HG02623 (cell line): Measurements from ENCODE around the gene RALGPS2.

Experiments
- ATAC-seq: cut with Tn5 transposase; IDR thresholded peaks from one replicate; pipeline ENCODE4 v1.9.1; 2021; ENCODE audit warnings: moderate library complexity; ENCODE audit not compliant: unreplicated experiment

The RALGPS2 gene

DNA sequence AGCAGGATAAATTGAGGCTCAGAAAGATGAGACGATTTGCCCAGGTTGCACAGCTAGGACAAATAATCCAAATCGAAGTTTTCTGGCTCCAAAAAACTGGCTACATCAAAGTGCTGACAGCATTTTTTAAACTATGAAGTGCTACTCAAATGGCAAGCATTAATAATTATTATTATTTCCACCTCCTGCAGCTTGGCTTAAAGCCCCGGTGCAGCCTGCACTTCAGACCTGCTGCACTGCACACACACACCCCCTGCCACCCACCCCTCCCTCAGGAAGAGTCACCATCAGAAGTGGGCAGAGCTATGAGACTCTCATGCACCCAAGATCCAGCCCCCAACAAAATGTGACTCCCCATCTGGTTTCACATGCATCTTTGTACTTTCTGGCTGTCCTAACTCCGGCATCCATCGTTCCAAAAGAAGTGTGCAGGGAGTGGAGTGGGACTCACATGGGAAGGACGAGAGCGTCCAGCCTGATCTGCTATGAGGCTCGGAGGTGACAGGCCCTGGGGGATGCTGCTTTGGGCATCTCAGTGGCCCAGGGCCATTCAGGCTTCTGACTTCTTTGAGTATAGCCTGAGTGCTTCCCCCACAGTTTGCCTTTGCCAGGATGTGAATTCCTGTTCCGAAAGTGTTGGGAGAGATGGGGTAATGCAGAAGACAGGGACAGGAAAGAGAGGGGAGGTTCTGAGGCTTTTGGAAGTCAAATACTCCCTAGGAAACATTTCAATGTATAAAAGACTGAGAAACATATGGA lies 235.6 kb downstream of the RALGPS2 start:
- ATAC-seq = no peak

DNA sequence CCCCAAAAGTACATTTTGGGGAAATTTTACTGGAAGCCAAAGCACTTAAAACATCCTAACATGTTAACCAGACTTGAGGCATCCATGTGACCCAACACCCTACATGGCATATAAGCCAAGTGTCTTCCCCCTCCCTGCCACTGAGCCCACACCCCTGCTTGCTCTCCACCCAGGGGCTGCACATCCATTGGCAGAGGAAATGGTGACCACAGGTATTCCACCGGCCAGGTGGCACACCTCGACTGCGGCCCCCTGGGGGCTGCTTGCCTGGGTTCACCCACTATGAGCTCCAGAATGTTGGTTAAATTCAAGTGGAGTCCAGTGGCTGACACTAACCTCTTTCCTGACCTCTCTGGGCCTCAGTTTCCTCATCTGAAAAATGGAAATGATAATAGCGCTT lies 236.3 kb downstream of the RALGPS2 start:
- ATAC-seq = no peak

DNA sequence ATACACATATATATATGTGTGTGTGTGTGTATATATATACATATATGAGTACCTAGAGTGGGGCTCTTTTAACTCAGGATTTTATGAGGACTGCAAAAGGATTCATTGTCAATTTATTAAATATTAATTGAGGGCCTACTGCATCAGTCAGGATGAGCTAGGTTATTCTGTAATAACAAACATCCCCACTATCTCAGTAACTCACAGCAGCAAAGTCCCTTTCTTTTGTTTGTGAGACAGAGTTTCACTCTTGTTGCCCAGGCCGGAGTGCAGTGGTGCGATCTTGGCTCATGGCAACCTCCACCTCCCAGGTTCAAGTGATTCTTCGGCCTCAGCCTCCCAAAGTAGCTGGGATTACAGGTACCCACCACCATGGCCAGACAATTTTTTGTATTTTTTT lies 236.8 kb downstream of the RALGPS2 start:
- no peak for ATAC-seq

DNA sequence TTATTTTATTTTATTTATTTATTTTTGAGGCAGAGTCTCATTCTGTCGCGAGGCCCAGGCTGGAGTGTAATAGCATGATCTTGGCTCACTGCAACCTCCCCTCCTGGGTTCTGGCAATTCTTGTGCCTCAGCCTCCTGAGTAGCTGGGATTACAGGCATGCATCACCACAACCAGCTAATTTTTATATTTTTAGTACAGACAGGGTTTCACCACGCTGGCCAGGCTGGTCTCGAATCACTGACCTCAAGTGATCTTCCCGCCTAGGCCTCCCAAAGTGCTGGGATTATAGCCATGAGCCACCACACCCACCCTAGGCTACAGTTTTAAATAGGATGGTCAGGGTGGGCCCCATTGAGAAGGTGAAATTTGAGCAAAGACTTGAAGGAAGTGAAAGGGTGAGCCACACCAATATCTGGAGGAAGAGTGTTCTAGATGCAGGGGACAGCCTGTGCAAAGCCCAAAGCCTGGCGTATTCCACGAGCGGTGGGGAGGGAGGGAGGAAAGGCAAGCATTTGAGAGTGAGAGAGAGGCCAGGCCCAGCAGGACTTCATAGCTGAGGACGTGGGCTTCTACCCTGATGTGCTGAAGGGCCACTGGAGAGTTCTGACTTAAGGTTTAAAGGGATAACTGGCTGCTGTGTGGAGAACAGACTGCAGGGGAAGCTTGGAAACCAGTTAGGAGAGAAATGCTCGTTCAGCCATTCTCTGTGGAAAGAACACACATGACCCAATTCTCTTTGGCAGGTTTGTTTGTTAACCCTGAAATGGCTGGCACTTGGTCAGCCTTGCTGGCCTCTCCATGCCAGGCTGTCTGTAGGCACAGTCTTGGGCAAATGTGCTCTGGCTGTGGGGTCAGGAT lies 238.0 kb downstream of the RALGPS2 start:
- ATAC-seq = no peak

DNA sequence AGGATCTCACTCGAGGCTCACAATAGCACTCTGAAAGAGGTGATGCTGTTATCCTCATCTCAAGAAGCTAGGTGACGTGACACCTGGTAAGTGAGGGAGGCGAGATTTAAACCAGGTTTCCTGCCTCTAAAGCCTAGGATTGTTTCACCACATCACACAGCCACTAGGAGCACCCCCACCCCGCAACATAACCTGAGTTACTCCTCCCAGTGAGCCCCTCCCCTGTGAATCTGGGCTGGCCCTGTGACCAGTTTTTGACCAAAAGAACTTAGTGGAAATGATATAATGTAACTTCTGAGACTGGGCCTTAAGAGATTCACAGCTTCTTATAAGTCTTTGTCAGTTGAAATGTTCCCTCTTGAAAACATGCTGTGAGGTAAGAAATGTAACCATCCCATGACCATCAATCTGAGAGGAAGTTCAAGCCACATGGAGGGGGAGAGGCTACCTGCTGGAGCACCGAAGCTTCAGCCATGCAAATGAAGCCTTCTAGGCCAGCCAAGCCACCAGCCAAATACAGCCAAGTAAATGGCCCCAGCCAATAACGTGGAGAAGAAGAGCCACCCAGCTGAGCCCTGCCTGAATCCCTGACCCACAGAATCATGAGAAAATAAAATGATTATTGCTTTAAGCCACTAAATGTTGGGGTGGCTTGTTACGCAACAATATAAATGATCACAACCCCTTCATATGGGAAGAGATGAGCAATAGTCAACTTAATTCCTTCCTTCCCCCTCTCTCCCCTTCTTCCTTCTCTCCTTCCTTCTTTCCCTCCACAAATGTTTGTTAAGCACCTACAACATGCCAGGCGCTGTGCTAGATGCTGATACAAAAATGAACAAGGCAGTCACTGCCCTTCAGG lies 239.7 kb downstream of the RALGPS2 start:
- ATAC-seq = no peak

DNA sequence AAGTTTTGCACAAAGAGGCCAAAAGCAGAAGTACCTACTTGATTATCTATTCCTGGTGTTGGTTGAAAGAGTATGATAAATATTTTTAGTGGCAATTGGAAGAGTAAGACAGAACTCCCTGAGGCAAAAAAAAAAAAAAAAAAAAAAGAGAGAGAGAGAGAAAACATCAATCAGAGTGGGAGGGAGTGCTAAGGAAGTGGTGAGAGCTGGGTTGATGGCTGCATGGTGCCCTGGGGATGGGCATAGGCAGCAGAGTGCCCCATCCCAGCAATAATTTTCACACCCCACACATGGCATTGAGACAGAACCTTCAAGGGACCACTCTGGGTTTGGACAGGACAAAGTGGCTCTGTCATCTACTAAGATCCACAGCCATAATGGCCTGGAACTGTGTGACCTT lies 241.3 kb downstream of the RALGPS2 start:
- no peak for ATAC-seq

DNA sequence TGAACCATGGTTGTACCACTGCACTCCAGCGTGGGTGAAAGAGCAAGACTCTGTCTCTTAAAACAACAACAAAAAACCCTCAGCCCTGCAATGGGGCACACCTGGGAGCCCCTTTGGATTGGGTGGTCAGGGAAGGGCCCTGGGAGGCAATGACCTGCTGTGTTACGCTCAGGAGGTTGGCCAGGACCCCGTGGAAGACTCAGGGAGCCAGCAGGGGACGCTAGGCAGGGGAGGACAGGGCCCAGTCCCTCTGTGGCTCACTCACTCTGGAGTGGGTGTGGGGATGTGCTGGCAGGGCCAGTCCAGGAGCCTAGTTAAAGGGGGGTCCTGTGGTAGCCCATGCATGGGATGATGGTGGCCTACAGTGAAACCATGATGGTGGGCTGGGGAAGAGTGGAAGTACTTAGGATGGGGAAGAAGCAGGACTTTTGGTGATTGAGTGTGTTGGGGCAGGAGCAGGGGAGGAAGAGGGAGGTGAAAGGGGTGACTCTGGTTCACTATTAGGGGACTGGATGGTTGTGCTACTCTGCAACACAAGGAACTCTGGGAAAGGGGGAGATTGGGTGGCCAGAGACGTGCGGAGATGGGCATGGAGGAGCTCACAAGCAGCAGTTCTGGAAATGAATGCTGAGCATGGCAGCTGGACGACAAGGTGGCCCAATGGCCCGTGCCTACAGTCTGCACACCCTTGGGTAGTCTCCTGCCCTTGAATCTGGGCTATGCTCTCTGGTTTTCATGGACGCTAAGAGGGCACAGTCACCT lies 244.4 kb downstream of the RALGPS2 start:
- ATAC-seq = no peak

DNA sequence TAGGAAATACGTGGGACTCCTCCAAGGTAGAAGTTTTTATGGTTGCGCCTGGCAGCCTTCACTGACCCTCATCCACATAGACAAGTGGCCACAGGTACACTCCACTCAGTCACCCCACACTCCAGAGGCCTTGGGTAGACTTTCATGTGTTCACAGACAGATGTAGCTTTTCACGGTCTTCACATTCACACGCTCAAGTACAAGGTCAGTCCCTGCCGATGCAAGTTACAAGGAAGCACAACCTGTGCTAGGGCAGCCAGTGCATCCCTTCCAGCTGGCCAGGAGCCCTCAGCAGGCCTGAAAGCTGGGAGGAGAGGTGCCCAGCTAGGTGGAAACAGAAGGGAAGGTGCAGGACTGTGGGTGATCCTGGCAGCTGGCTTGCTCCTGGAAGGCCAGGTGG lies 245.1 kb downstream of the RALGPS2 start:
- ATAC-seq = no peak
